Spleen (tissue), 7 donors: ENCODE results near the gene IFNL4.

Source experiments
- POLR2A ChIP-seq, 3 donors: fragments of 450-650 bp; IDR thresholded peaks; one replicate each; pipeline ENCODE4 v1.5.1; 2017; ENCODE audit warnings: antibody characterized with exemption in 3 of 3, mild to moderate bottlenecking in 1 of 3
- POLR2AphosphoS5 ChIP-seq, 3 donors: sonication (generic); formaldehyde crosslinking; IDR thresholded peaks; one replicate each; pipeline ENCODE4 v1.5.1; 2017; ENCODE audit warnings: antibody characterized with exemption in 3 of 3
- TF ChIP-seq, protein P1 (sequence below), 11 experiments: fragments of 200-600 bp in 7 of 11; fragments of 450-650 bp in 4 of 11; sonication (generic) in 4 of 11; IDR thresholded peaks in 8 of 11; conservative IDR thresholded peaks in 3 of 11; 1 replicate in 7 of 11; 2 replicates in 4 of 11; pipeline versions ENCODE4 v1.4.0 to v1.8.0; 2016 to 2021; ENCODE audit warnings: antibody characterized with exemption in 11 of 11, inconsistent platforms in 4 of 11, mild to moderate bottlenecking in 1 of 11
- donor health status: DM: no; HTN: no; CAD: no; lungs with moderate emphysema.
- donor health status: DM: no; HTN: no; CAD: no.
- donor health status: DM: no; HTN: no; CAD: no.

DNA sequence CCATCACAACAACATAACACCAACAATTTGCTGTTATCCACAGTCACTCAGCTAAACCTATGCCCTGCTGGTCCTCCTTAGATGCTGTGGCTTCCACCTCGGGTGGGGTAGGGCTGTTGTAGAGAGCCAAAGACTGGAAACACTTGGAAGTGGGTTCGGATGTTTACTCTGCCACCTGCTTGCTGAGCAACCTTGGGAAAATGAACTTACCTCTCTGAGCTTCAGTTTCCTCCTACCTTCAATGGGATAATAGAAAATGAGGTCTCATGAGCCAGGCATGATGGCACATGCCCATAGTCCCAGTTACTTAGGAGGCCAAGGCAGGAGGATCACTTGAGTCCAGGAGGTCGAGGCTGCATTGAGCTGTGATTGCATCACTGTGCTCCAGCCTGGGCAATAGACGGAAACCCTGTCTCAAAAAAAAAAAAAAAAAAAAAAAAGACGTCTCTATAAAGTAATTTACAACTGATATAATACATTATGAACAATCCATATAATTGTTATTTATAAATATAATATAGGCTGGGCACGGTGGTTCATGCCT, 41.3 kb downstream of the IFNL4 start:
- TF ChIP-seq, protein P1, sequence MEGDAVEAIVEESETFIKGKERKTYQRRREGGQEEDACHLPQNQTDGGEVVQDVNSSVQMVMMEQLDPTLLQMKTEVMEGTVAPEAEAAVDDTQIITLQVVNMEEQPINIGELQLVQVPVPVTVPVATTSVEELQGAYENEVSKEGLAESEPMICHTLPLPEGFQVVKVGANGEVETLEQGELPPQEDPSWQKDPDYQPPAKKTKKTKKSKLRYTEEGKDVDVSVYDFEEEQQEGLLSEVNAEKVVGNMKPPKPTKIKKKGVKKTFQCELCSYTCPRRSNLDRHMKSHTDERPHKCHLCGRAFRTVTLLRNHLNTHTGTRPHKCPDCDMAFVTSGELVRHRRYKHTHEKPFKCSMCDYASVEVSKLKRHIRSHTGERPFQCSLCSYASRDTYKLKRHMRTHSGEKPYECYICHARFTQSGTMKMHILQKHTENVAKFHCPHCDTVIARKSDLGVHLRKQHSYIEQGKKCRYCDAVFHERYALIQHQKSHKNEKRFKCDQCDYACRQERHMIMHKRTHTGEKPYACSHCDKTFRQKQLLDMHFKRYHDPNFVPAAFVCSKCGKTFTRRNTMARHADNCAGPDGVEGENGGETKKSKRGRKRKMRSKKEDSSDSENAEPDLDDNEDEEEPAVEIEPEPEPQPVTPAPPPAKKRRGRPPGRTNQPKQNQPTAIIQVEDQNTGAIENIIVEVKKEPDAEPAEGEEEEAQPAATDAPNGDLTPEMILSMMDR (IDR thresholded peaks at IDR 0.05 in 8 of 11, conservative IDR thresholded peaks at IDR 0.05 in 3 of 11): no peak
- TF ChIP-seq POLR2A (IDR thresholded peaks at IDR 0.05) (no peak), POLR2AphosphoS5 (IDR thresholded peaks at IDR 0.05) (no peak)
